ENCODE measurements around the gene SLC27A5.

DNA sequence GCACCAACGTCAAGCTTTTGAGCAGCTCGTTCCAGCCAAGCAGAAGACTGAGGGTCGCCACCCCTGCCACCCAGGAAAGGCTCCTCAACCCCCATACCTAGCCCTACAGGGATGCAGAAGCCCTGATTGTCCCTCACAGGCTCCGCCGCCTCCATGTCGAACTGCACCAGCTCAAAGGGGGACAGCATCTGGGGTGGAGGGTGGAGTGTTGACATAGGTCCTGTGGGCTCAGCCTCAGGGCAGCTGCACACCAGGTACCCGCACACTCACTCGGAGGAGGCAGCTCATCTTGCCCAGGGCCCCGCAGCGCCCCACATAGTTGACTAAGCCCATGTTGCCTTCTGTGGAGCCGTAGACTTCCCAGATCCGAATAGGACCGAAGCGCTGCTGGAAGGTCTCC lies 11.6 kb downstream of the SLC27A5 start:
- TF ChIP-seq FOSL2 (IDR thresholded peaks at IDR 0.05; ENCODE audit: borderline replicate concordance, low read depth) (no peak), RAD21 (IDR thresholded peaks at IDR 0.05; ENCODE audit: low read length) (no peak), CTCF (IDR thresholded peaks at IDR 0.05) (no peak), TEAD4 (IDR thresholded peaks at IDR 0.05; ENCODE audit: borderline replicate concordance, insufficient read depth) (no peak), RFX5 (IDR thresholded peaks at IDR 0.05; ENCODE audit: low read length) (no peak), PBX3 (IDR thresholded peaks at IDR 0.05) (no peak), TCF12 (IDR thresholded peaks at IDR 0.05) (no peak), GABPA (IDR thresholded peaks at IDR 0.05; ENCODE audit: low read depth) (no peak), EP300 (IDR thresholded peaks at IDR 0.05; ENCODE audit: borderline replicate concordance in 1 of 2, low read depth in 1 of 2, low read length in 1 of 2) (no peak), POLR2AphosphoS5 (IDR thresholded peaks at IDR 0.05; ENCODE audit: low read depth, low read length) (no peak)
- TF ChIP-seq, protein P1, sequence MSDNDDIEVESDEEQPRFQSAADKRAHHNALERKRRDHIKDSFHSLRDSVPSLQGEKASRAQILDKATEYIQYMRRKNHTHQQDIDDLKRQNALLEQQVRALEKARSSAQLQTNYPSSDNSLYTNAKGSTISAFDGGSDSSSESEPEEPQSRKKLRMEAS (IDR thresholded peaks at IDR 0.05; ENCODE audit: low read depth): no peak

Data from SK-N-SH (cell line).